ELF-1 (cell line): Measurements from ENCODE around the gene QSOX1.

Experiments
- DNase-seq: peaks from one replicate; pipeline ENCODE4 v3.0.0-alpha.2; 2016; ENCODE audit warnings: low read depth, low spot score

The QSOX1 gene

GRCh38 chr1:180250883-180251509 lies 96.3 kb downstream of the QSOX1 start:
- no peak for DNase-seq

- no peak for DNase-seq
Measured at GRCh38 chr1:180251526-180252305, 97.0 kb downstream of the QSOX1 start.

GRCh38 chr1:180252638-180253536 lies 98.2 kb downstream of the QSOX1 start:
- peak; percentile 85 for DNase-seq
